ENCODE results near the gene MAML3.

Gene MAML3

DNA sequence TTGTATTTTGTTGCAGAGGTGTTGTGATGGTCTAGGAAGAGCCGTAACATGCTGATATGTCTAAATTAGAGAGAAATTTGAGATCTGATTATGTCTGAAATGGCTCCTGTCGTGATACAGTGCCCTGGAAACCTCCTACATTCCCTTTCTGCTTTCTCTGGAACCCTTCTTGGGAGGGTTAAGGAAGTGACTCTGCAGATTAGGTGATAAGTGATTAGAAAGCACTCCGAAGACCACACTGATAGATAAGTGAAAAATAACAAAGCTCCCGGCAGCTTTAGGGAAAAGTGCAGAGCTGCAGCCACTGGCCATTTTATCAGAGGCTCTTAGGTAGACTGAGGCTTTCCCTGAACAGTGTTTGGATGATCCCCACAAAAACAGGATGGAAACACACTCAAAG lies 377.7 kb downstream of the MAML3 start:
- Histone ChIP-seq H3K27ac (no peak overlapping the region), H3K4me1 (peaks cover 0 to 1% (median 0%) of the 10 kb centered on the region in 4 donors), H3K4me3 (no peak overlapping the region), H3K9me3 (no peaks in the 10 kb centered on the region), H3K27me3 (no peaks in the 10 kb centered on the region), H3K36me3 (no peaks in the 10 kb centered on the region)
- TF ChIP-seq, protein P1, sequence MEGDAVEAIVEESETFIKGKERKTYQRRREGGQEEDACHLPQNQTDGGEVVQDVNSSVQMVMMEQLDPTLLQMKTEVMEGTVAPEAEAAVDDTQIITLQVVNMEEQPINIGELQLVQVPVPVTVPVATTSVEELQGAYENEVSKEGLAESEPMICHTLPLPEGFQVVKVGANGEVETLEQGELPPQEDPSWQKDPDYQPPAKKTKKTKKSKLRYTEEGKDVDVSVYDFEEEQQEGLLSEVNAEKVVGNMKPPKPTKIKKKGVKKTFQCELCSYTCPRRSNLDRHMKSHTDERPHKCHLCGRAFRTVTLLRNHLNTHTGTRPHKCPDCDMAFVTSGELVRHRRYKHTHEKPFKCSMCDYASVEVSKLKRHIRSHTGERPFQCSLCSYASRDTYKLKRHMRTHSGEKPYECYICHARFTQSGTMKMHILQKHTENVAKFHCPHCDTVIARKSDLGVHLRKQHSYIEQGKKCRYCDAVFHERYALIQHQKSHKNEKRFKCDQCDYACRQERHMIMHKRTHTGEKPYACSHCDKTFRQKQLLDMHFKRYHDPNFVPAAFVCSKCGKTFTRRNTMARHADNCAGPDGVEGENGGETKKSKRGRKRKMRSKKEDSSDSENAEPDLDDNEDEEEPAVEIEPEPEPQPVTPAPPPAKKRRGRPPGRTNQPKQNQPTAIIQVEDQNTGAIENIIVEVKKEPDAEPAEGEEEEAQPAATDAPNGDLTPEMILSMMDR (IDR thresholded peaks at IDR 0.05), result no peak
- DNase-seq, result no peak
- intact Hi-C loops (cut with DNase I; ENCODE audit: low total_unique reads), result no loop called here

DNA sequence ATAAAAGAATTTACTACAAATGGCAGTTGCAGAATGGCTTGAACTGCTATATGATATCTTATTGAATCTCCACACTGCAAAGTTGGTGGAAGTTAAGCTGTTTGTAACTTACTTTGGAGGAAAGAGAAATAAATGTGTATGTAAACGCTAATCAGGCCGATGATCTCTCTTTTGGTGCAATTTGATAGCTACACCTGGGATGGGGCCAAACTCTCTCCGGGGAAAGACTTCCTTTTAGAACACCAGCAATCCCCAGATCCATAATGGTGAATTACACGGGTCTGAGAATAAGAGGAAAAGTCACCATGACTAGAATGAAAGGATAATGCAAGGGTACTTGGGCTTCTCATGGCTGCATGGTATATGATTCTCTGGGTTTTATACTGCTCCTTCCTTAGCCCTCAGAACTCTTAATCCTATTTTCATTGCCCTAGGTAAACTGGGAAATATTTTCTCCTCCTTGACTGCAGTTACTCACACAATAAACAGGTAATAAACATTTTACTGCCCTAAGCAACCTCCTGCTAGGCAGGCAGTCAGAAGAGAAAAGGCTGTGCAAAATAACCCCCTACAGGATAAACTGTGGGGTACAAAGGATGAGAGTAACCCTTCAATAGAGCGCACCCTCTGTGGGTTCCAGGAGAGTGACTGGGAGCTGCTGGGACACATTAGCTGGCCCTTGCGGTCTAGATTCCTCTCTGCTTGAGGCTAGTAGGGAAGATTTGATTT lies 379.1 kb downstream of the MAML3 start:
- DNase-seq, result no peak
- Histone ChIP-seq H3K4me1 (peaks cover 0 to 14% (median 4%) of the 10 kb centered on the region in 4 donors), H3K27me3 (no peaks in the 10 kb centered on the region), H3K4me3 (no peak overlapping the region), H3K27ac (no peak overlapping the region), H3K36me3 (no peaks in the 10 kb centered on the region), H3K9me3 (no peaks in the 10 kb centered on the region)
- TF ChIP-seq, protein P1 (IDR thresholded peaks at IDR 0.05), result no peak
- intact Hi-C loops (cut with DNase I; ENCODE audit: low total_unique reads), result no loop called here

DNA sequence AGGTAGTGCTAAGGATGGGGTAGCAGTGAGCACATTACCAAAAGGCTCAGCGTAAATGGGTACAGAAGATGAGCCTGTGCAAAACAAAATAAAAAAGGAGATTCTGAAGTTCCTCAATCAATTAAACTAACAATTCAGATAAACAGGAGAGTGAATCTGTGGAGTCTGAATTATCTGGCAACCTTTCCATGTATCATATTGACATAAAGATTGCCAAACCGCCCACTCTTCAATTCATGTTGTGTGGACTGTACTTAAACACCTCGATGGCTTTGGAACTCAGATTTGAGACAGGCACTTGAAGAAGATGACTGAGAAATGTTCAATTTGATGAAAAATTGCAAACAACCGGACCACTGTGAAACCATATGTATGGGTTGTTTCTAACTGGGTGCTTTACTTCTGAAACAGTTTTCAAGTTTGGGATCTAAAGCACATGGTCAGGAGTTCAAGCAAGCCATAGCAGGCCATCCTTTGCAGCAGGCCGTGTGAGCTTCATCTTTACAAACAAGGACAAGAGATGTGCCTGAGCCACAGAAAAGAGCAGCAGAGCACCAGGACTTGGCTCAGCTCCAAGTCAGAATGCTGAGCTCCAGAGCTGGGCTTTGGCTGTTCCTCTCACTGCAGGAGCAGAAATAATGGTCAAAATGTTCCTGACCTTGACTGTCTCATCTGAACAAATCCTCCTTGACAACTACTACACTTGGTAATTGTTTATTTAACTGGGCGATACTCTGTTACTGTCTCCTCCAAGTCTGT lies 380.2 kb downstream of the MAML3 start:
- Histone ChIP-seq H3K4me1 (peaks cover 0 to 16% (median 4%) of the 10 kb centered on the region in 4 donors), H3K36me3 (no peaks in the 10 kb centered on the region), H3K4me3 (no peak overlapping the region), H3K27ac (no peak overlapping the region), H3K9me3 (no peaks in the 10 kb centered on the region), H3K27me3 (no peaks in the 10 kb centered on the region)
- intact Hi-C loops (cut with DNase I; ENCODE audit: low total_unique reads), result no loop called here
- TF ChIP-seq, protein P1 (IDR thresholded peaks at IDR 0.05), result no peak
- DNase-seq, result no peak

DNA sequence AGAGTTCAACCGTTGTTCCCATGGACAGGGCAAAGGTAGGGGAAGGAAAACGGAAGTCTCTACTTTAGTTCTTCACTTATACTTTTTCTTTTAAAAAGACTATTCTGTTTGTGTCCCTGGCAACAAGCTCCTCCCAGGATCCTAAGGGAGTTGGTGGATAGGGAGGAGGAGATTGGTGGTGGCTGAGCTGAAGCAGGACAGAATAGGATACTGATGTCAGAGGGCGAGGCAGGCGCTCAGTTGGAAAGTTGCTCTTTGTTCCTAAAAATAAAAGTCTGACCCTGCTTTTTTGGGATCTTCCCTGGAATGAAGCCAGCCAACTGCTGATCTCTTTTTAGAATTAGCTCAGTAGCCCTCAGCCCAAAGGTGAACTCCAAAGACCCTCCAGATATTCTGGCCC lies 383.6 kb downstream of the MAML3 start:
- TF ChIP-seq, protein P1 (IDR thresholded peaks at IDR 0.05), result no peak
- H3K27ac ChIP-seq, result peak overlapping the region in 1 of 2 donors; percentile 16
- no peak overlapping the region for H3K4me3 ChIP-seq
- H3K36me3 ChIP-seq, result no peaks in the 10 kb centered on the region
- H3K9me3 ChIP-seq, result no peaks in the 10 kb centered on the region
- DNase-seq, result peak in 1 of 2 donors; percentile 69
- intact Hi-C loops (cut with DNase I; ENCODE audit: low total_unique reads), result no loop called here
- no peaks in the 10 kb centered on the region for H3K27me3 ChIP-seq
- peaks cover 0 to 16% (median 4%) of the 10 kb centered on the region in 4 donors for H3K4me1 ChIP-seq

DNA sequence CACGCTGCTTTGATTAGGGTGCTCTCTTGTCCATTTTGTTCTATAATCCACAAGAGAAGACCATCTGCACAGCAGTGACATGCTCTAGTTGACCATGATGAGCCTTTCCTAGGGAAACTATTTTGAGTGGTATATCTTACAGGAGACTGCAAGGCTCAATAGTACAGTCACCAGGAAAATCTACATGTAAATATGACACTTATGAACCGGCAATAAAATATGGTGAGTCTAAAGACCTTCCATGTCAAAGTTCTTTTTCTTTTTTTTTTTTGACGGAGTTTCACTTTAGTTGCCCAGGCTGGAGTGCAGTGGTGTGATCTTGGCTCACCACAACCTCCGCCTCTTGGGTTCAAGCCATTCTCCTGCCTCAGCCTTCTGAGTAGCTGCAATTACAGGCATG lies 384.6 kb downstream of the MAML3 start:
- H3K36me3 ChIP-seq, result no peaks in the 10 kb centered on the region
- H3K27me3 ChIP-seq, result no peaks in the 10 kb centered on the region
- TF ChIP-seq, protein P1 (IDR thresholded peaks at IDR 0.05), result no peak
- H3K4me3 ChIP-seq, result no peak overlapping the region
- H3K4me1 ChIP-seq, result peaks cover 0 to 24% (median 9%) of the 10 kb centered on the region in 4 donors
- H3K27ac ChIP-seq, result no peak overlapping the region
- DNase-seq, result no peak
- H3K9me3 ChIP-seq, result no peaks in the 10 kb centered on the region
- intact Hi-C loops (cut with DNase I; ENCODE audit: low total_unique reads), result no loop called here

Data from tibial artery (tissue), 4 donors.